Measurements from ENCODE around the gene HOXA2.

The HOXA2 gene

DNA sequence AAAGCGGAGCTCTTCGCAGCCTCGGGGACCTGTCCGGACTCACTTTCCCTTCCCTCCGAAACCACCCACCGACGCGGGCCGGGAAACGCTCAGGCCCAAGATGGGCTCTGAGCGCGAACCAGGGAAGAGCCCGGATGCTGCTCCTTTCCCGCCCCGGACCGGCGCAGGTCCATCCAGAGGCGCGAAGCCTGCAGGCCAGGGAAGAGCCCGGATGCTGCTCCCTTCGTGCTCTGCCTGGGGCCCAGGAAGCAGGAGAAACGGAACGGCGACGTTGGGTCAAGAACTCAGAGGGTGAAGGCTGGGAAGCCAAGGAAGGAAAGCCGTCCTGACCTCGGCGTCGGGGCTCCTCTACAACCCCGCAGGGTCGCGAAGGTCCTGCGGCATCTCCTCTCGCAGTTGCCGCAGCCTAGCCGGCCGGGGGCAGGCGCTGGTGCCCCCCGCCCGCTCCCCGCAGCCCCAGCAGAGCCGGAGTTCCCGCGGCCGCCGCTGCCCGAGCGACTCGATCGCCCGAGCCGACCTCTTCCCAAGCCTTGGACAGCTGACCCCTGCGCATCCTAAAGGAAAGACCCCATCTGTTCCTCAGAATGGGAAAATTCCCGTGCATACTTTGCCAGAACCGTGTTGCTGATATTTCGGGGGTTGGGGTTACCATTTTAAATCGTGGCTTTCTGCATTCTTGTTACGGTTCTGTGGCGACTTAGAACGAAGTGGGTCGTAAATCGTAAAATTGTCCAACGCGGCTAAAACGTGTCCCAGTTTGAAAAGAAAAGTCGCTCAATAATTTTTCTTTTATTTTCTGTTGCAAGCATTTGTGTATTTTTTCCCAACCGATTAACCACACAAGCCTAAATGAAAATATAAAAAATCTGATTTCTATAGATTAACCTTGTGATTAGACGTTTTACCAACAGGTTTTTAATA, 14.2 kb downstream of the HOXA2 start:
- no peak overlapping the region for H3K27ac ChIP-seq
- no peak for DNase-seq (ENCODE audit: low read depth, low spot score)

DNA sequence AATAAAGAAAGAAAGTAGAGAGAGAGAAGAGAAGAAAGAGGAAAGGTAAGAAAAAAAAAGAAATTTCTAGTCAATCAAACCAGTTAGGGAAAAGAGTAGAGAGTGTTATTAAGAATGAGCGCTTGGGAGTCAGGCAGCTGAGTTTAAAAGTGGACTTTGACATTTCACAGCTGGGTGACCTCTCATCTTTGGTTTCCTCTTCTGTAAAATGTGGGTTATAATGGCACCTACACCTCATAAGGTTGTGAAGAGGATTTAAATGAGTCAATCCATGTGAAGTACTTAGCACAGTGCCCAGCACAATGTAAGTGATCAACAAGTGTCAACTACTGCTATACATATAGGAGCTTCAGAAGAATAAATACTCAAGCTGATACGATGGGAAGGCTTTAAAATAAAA, 18.8 kb downstream of the HOXA2 start:
- DNase-seq (ENCODE audit: low read depth, low spot score) = no peak
- H3K27ac ChIP-seq = no peak overlapping the region

DNA sequence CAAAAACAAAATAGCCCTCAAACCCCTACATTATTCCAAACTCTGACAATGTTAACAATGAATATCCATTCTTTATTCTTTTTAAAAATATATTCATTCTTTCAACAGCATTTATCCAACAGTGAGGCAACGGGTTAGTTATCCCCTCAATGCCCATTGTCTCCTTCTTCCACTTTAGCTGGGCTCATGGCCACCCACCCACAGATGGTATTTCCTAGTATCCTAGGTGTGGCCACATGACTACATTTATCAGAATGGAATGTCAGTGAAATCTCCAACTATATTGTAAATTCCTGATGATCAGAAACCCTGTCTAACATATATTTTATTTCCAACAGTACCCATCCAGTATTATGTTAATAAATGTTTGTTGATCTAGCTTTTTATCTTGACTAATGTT, 20.3 kb downstream of the HOXA2 start:
- peak overlapping the region; percentile 79 for H3K27ac ChIP-seq
- no peak for DNase-seq (ENCODE audit: low read depth, low spot score)

DNA sequence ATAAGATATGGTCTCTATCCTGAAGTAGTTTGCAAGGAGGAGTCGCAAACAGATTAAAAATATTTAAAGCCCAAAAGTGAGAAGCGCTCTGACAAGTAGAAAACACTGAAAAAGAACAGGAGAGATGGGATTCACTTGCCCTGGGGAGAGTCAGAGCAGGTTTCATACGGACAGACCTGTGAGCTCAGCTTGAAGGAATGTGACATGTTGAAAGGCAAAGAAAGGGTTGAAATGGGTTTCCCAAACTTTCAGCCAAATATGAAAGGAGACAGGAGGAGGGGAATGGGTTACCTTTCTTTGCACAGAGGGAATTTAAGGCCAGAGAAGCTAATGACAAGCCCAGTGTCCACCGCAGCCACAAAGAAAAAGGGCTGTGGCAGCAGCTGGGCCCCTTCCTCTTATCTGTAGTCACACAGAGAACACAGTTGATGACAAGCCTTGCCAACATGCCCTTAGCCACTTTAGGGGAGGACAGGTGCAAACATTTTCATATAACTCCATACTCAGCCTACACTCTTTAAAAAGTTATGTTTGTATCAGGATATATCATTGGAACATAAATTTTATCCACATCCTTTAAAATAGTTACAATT, 21.5 kb downstream of the HOXA2 start:
- DNase-seq (ENCODE audit: low read depth, low spot score) = no peak
- peak overlapping the region; percentile 79 for H3K27ac ChIP-seq

DNA sequence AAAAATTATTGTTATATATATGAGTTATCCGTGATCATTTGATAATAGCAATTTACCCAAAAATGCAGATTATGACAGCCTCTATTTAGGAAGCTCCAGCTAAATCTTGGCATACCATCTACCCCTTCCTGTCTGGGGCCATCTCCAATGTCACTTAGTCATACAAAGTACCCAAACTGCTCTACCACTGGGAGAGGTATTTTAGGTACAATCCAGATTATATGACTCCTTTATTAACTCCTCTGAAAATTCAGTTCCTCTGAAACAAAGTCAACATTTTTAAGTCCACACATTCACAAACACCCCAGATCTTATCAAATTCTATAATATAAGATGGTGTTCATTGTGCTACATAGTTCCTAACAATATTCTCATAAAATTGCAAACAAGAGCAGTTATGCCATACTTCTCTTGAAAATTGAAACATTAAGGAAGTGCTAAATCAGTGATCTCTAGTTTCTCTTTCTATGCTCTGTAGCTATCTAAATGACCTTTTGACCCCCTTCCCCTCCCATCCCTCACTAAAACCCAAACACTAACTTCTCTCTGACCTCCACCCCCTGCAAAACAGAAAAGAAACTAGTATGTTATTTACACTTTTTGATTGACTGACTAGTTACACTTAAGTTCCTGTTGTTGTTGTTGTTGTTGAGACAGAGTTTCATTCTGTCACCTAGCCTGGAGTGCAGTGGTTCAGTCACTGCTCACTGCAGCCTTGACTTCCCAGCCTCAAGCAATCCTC, 23.1 kb downstream of the HOXA2 start:
- no peak for DNase-seq (ENCODE audit: low read depth, low spot score)
- peak overlapping the region; percentile 79 for H3K27ac ChIP-seq

DNA sequence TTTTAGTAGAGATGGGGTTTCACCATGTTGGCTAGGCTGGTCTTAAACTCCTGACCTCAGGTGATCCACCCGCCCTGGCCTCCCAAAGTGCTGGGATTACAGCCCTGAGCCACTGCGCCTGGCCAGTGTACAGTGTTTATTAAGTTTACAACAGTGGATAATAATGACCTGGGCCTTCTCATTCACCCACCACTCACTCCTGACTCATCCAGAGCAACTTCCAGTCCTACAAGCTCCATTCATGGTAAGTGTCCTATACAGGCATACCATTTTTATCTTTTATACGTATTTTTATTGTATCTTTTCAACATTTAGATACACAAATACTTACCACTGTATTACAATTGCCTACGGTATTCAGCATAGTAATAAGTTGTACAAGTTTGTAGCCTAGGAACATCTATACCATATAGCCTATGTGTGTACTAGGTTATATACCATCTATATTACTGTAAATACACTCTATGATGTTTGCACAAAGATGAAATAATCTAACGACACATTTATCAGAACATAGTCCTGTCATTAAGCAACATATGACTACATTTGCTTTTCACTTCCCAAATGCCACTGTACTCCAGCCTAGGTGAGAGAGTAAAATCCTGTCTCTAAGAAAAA, 23.8 kb downstream of the HOXA2 start:
- DNase-seq (ENCODE audit: low read depth, low spot score) = no peak
- H3K27ac ChIP-seq = peak overlapping the region; percentile 22

DNA sequence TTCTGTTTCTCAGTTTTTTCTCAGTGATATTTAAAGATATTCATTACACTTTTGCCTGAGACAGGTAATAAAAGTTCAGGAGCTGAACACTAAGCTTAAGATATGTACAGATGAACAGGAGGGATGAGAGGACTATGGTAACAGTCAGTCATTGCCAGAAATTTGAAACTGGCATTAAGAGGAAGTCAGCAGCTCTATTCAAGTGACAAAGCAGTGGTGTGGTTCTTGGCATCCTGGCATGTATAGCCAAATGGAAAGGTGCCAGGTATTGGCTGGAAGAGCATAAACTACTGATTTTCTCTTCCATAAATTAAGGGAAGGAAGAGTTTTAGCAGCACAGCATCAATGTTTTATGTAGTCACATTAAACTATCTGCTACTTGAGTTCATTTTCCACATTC, 29.4 kb downstream of the HOXA2 start:
- H3K27ac ChIP-seq = no peak overlapping the region
- DNase-seq (ENCODE audit: low read depth, low spot score) = no peak

DNA sequence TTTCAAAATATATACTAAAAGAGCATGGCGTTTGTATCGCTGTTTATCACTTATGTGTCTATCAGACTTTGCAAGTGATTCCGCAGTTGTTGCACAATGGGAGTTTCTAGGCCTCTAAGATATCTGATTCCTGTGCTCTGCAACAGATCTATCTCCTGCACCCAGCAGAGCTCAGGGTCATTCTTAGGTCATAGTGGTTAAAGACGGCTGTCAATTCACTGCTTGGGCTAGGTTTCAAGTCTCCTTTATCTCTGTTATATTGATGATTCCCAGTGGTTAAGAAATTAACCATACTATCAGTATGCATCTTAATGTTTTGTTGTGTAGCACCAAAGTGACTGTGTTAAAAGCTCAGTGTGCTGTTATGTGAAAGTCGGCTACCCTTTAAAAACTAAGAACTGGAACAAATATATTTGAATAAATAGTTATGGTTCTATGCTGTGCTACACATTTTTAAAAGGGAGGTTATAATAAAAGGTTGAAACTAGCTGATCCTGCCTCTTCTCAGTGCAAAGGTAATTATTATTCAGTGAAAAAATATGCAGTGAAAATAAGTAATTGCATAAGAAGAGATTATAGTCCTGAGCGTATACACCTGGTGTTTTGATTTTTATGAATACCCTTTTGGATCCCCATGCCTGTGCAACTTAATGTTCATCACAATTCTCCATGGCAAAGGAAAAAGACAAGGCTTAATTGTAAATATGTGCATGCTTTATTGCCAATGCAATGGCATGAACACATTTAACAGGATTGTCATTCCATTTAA, 30.7 kb downstream of the HOXA2 start:
- DNase-seq (ENCODE audit: low read depth, low spot score) = no peak
- H3K27ac ChIP-seq = no peak overlapping the region

DNA sequence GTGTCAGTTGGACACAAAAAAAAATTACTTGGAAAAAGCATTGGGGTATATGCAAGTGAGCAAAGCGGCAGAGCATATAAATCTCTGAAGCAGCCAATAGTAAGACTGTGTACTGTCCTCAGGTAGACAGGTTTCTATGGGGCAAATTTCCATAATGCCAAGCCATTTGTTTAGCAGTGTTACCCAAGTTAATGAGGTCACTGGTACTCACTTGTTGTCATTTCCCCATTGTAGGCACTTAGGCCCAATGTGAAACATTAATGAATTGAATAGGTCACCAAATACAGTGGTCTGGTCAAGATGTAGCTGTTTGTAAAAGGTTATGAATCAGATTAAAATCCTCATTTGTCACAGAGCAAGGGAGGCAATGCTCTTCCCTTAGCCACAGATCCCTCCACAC, 34.2 kb downstream of the HOXA2 start:
- no peak overlapping the region for H3K27ac ChIP-seq
- no peak for DNase-seq (ENCODE audit: low read depth, low spot score)

DNA sequence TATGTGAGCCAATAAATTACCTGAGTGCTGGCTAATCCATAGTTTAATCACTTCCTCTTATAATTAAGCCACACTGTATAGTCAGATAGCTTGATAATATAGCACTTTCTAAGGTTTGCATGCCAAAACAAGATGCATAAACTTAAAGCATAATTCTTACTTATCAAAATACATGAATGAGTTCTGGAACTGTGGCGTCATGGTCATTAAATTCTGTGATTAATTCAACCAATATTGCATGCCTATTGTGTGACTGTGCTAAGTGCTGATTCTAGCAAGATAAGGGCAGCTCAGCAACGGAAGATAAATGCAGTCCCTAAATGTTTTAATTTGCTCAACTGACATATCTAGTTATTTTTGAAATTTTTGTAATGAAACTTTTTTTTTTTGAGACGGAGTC, 36.3 kb downstream of the HOXA2 start:
- peak; percentile 43 for DNase-seq (ENCODE audit: low read depth, low spot score)
- H3K27ac ChIP-seq = peak overlapping the region; percentile 7

DNA sequence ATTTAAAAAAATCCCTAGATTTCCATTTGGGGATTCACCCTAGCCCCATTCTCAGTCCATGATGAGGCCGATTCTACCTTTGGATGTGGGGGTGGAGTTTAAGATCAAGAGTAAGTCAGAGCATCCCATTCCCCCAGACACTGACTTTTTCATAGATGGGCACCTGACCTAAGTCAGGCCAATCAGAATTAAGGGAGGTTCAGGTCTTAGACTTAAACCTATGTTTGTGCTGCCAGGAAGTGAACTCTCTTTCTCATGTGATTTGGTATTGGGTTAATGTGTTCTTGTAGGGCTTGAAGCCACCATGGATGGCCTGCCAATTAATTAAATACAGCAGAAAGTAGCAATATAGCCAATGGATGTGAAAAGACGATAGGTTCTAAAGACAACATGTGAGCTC, 36.8 kb downstream of the HOXA2 start:
- peak overlapping the region; percentile 7 for H3K27ac ChIP-seq
- DNase-seq (ENCODE audit: low read depth, low spot score) = no peak

DNA sequence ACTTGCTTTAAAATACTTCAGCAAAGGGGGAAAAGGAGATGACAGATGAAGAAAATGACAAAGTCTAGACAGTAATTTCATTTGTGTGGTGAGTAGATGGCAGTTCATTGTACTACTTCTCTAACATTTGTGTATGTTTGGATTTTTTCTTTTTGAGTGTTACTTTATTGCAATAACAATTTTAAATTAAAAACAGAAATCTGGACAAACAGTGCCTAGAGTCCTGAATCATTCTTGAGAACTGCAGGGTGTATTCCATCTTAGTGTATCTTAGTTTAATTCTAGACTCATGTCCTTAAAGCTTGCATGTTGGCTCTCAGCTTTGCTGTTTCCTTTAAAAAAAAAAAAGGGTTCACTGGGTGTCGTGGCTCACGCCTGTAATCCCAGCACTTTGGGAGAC, 37.8 kb downstream of the HOXA2 start:
- no peak overlapping the region for H3K27ac ChIP-seq

DNA sequence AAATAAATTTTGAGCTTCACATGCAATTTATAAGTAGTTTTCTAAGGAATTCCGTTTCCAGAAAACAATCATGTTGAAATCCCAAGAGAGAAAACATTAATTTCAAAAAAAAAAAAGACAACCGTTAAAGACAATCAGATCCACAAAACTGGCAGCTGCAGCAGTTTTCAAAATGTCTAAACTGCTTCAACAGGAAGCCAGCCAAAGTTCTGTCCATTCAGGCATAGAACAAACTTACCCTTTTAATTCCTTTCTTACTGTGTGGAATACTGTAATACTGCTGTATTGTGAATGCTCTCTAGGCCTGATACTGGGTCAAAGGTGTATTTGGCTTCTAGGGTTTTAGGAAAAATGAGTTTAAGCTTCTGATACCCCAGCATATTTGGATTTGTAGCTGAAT, 38.3 kb downstream of the HOXA2 start:
- DNase-seq (ENCODE audit: low read depth, low spot score) = no peak
- H3K27ac ChIP-seq = no peak overlapping the region

More for the DNA sequence above, 37.8 kb downstream of the HOXA2 start:
- no peak for DNase-seq (ENCODE audit: low read depth, low spot score)

DNA sequence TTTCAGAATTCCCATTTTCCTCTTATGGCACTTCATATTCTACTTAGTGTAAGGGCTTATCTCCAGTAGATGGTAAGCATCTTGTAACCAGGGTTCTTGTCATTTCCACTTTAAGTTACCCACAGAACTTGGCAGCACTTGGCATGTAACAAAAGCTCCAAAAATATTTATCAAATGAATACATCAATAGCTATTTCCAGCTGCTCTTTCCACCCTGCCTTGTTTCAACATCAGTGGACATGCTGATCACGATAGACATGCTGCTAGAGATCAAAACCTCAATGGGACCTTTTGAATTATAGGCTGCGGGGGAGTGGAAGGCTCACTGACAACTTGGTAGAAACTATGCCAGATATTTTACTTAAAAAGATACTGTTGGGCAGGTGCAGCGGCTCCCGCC, 39.5 kb downstream of the HOXA2 start:
- H3K27ac ChIP-seq = no peak overlapping the region
- no peak for DNase-seq (ENCODE audit: low read depth, low spot score)

DNA sequence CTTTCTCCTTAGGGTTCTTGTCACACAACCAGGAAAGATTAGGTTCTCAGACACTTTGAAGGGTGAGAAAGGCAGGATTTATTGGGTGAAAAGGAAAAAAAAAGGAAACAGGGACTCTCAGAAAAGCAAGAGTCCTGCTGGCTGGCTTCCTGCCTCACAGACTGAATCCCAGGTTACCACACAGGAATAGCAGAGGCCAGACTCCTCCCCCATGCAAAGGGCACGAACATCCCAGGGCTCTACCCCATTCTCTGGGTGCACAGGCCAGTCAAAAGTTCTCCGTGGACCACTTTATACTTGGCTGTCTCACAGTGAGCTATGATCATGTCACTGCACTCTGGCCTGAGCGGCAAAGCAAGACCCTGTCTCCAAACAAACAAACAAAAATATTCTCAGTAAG, 49.3 kb downstream of the HOXA2 start:
- DNase-seq (ENCODE audit: low read depth, low spot score) = no peak
- H3K27ac ChIP-seq = no peak overlapping the region

DNA sequence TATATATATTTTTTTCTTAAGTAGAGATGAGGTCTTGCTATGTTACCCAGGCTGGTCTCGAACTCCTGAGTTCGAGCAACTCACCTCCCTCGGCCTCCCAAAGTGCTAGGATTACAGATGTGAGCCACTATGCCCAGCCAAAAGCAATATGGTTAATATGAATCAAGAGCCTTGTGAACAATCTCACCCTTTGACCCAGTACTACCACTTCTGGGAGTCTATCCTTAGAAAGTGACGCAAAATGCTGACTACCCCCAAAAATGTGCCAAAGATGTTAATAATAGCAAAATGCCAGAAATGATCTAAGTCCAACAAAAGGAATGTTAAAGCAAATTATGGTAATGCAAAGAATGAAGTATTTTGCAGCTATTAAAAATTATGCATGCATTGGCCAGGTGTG, 51.0 kb downstream of the HOXA2 start:
- DNase-seq (ENCODE audit: low read depth, low spot score) = no peak

More for the DNA sequence above, 51.0 kb downstream of the HOXA2 start:
- no peak overlapping the region for H3K27ac ChIP-seq

Measured in epithelial cell of prostate (primary cell).